Activated CD4-positive, alpha-beta T cell treated with anti-CD3 and anti-CD28 coated beads, Interleukin-2, Interleukin-4, amounts not matched to agents 100 ng/mL and 50 ng/mL, durations not matched to agents 16 hours and 8 hours (primary cell): ENCODE measurements around the gene GPR149.

Source experiments
- DNase-seq: peaks from one replicate; pipeline ENCODE4 v3.0.0-alpha.2; 2020; ENCODE audit warnings: low spot score

GPR149 gene

DNA sequence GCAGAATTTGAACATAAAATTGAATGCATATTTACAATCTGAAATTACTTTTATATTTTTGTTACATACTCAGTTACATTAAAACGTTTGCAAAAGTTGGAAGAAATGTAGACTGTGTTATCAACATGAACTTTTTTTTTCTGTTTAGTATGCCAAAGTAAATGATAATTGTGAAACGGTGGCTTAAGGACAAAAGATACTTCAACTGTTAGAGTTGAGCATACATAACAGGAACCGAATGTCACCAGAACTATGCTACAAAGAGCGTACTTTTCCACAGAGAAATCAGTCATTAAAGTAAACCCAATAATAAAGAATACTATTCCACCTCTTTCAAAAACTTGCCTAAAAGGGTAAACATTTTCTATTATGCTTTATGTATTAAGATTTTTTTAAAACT lies 91.4 kb downstream of the GPR149 start:
- no peak for DNase-seq

DNA sequence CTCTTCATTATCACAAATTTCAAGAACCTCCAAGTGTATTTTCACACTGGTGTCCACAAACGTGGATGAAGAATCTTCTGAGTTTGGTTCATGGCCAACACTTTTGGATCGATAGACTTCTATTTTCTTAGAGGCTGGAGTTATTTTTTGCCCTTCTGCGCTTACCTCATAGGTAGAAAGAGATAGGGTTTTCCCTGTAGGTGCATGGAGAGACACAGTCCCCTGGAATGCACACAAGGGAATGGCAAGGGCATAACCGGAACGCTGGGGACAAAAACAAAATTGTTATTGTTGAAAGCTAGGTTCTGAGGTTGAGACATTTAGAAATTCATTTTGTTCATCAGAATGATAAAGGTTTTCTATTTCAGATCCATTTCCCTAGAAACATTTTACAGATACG lies 92.0 kb downstream of the GPR149 start:
- DNase-seq = no peak

DNA sequence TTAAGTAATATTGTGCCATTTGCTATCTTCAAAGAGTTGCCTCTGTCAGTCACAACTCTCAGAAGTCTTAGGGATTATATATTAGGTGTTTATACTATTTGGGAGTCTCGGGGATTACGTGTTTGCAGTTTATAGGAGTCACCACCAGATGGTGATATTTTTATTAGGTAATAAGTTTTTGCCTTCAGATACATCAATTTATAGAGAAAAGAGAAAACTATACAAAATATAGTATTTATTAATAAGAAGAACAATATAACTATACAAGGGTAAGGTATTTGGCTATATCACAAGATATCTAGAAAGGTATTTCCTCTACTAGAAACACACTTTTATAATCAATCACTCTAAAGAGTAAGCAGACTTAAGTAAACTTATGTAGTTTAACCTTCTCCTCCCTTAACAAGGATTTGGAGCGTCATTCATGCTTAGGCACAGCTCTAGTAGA lies 95.0 kb downstream of the GPR149 start:
- no peak for DNase-seq

DNA sequence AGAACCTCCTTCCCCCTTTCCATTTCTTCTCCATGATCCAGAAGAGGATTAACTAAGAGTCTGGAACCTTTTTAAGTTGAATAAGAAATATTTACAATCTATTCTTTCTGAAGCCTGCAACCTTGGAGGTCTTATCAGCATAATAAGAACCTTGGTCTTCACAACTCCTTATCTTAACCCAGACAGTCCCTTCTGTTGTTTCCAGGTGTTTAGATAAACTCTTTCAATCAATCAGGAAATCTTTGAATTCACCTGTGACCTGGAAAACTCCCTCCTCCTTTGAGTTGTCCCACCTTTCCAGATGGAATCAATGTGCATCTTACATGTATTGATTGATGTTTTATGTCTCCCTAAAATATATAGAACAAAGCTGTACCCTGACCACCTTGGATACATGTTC lies 102.1 kb downstream of the GPR149 start:
- DNase-seq = no peak

DNA sequence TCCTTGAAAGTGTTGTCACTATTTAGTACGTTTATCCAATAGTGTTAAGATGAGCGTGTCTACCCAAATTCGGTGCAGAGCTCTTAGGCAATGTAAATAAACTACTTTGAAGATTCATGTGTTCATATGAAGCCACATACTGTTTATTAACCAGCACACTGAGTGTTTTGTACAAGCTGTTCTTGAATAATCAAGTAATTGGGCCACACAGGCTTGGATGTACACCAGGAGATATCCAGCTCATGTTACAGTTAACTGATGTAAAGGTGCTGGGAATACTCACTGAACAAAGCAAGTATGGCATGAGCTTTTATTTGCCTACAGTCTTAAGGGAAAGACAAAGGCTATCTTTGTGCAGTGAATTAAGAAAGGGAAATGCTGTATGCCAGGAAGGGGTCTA lies 105.1 kb downstream of the GPR149 start:
- no peak for DNase-seq

DNA sequence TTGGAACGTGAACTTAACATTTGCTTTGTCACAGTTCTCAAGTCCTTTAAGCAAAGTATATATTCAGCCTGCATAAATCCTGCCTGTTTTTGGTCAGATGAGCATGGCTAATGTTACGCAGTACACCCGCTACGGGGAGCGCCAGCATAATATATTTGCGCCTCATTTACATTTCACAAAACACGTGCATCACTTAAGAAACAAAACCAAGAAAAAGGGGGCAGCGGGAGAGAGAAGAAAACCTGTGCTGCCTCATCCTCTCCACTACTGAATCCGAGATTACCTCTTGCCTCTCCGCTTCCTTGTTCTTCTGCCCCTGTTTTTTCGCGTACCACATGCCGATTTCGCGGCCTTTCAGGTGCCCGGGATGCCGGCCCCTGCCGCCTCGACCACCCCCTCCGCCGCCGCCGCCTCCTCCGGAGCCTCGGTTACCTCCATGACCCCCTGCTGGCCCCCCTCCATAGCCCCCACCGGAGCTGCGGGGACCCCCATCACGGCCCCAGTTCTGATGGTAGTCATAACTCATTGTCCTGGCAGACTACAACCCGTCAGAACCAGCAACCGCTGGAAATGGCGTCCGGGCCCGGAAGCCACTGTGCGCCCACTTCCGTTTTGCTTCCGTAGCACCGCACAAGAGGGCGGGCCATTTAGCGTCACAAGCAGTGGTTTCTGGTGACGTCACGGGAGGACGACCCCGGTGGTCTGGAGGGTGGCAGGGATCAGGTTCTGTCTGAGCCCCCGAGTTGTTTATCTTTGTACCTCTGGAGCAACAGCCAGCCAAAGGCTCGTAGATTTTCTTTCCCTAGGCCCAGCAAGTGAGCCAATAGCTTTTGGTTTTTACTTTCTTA lies 105.9 kb downstream of the GPR149 start, which contains the start of gene DHX36:
DHX36 (minus strand) TSS at position 597 of the 848 bp plus-strand sequence; CDS start at position 526, 71 bp downstream.
- peak; percentile 92 for DNase-seq

DNA sequence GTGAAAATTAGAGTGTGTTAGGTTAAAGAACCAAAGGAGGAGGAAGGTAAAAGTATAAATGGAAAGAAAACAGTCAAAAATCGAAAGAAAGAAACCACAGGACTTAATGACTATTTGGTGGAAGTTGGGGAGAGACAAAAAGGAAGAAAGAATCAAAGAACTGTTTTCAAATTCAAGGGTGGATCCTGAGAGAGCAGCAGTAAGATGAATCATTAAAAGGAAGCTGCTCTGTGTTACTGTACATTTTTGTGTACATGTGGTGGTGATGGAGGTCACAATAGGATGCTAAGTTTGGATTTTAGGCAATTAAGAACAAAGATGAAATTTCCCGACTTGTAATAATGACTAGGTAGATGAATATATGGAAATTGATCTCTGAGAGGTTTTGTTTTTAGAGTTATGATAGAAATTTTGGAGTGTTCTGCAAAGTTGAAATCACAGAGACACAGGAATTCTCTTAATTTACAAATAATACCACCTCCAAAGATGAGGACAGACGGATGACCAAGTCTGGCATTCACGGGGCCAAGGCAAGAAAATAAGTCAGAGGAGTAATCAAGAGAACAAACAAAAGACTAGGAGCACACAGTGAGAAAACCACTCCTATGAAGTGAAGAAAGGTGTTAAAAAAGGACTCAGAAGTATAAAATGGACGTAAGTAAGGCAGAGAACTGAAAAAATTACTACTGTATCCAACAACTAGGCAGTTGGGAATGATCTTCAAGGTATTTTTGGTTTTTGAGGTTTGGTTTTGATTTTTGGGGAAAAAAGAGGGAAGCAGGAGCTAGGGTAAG lies 112.8 kb downstream of the GPR149 start:
- no peak for DNase-seq

DNA sequence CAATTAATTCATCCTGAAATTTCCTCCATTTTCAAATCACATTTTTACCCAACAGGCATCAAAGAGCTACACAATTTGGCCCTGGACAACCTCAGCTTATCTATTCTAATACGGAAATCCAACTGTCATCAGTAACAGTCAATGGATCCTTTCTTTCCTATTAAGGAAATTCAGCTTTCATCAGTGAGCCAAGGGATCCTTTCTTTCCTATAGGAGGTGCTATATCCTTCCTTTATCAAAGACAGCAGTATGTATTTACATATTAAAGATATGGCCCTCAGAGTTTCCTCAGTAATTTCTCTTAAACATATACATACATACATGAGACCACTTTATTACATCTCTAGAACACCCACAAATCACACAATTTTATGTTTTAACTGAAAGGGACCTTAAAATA lies 115.8 kb downstream of the GPR149 start:
- no peak for DNase-seq

DNA sequence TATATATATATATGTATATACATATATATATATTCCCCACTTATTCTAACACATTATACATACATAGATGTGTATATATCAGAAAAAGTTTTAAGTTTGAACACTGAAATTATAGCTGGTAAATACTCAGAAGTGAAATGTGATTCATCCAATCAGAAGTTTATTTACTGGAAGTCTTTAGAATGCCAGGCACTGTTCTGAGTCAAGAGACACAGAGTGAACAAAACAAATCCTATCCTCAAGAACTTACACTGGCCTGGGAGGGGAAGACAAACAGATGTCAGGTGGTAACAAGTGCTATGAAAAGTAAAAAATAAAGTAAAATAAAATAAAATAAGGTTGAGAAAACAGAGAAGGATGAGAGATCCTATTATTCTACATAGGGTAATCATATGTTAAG lies 119.2 kb downstream of the GPR149 start:
- DNase-seq = no peak

DNA sequence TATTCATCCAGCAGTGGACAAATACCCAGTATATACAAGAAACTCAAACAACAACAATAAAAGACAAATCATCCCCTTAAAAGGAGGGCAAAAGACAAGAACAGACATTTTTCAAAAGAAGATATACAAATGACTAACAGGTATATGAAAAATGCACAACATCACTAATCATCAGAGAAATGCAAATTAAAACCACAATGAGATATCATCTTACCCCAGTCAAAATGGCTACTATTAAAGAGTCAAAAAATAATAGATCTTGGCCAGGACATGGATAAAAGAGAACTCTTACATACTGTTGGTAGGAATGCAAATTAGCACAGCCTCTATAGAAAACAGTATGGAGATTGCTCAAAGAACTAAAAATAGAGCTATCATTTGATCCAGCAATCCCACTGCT lies 122.6 kb downstream of the GPR149 start:
- DNase-seq = no peak

DNA sequence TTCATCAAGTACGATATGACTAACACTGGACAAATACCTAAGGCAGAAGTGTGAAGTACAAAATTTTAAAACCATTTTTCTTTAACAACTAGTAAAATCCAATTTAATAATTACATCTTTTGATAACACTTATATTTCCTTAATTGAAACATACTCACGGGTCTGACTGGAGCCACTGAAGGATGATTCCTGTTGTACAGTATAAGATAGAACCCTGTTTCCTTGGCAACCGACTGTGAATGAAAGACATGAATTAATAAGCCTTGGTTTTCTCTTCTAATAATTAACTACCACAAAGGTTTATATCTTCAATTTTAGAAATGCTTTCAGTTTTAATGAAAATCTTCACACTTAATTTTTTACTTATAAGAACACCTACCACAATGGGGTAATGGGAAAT lies 125.1 kb downstream of the GPR149 start:
- DNase-seq = no peak

DNA sequence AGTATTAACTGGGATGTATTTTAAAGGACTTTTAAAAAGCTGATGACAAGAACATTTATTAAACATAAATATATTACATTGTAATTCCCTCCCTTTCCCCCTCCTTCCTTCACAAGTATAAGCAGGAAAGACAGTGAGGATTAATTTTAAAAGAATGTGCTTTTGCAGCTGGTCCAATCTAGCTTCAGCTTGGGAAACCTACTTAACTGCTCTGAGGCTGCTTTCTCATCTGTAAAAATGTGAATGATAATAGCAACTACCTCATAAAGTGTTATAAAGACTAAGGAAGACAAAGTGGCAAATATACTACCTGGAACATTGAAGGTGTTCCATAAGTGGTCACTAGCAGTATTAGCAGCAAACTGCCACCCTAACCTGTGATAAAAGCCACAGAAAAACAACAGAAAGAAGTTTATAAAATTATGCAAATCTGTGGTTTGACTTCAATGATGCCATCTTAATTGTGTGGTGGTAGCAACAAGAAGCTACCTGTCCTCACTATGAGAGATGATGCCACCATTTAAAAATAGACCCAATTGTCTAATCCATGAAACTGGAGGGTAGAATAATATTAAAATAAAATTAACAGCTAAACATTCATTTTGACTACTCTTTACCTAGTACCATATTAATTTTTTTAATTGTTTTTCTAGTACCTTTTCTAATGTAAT lies 125.7 kb downstream of the GPR149 start:
- no peak for DNase-seq

DNA sequence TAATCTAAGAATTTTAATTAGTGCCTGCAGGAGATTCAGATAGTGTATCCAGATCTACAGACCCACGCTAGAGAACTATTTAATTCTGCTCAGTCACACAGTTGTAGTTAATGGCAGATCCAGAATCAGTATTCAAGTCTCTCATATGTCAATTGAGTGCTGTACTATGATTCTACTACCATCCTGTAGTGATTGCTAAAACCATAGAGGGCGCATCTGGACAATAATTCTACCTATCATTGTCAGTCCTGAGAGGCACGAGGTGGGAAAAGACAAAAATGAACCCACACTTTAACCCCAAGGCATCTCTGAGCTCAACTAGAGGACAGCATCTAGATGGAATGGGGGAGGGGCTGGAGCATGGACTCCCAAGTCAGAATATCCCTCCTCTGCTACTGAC lies 128.4 kb downstream of the GPR149 start:
- DNase-seq = no peak

DNA sequence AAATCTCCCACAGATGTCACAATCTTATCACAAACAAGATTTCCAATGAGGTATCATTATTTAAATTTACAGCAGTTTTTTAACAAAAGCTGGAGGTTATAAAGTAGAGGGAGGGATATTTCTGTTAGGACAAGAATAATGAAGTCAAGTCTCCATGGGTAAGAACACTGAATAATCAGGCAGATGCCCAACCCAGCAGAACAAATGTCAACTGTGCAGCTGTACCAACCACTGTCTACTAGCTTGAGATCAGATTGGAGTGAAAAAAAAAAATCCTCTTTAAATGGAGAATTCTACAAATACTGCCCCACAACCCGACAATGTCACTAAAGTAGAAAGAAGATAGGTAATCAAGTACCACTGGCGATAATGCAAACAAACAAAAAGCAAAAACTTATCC lies 136.0 kb downstream of the GPR149 start:
- DNase-seq = no peak

DNA sequence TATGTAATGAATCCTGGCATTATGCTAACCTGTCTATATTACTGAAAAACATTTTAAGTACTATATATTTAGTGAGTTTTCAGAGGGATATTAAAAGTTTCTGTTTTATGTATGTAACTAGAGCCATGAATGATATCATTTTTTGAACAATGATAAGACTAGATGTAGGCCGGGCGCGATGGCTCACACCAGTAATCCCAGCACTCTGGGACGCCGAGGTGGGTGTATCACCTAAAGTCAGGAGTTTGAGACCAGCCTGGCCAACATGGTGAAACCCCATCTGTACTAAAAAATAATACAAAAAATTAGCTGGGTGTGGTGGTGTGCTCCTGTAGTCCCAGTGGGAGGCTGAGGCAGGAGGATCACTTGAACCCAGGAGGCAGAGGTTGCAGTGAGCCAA lies 139.8 kb downstream of the GPR149 start:
- no peak for DNase-seq
